SKM-1 treated with dmso at 0.1 percent for 144 hours (cell line): ENCODE measurements around the gene P3H2.

Experiments used
- DNase-seq: peaks from one replicate; lab custom pipeline; 2025; ENCODE audit not compliant: unreplicated experiment; lab: John Stamatoyannopoulos, UW

Gene P3H2

DNA sequence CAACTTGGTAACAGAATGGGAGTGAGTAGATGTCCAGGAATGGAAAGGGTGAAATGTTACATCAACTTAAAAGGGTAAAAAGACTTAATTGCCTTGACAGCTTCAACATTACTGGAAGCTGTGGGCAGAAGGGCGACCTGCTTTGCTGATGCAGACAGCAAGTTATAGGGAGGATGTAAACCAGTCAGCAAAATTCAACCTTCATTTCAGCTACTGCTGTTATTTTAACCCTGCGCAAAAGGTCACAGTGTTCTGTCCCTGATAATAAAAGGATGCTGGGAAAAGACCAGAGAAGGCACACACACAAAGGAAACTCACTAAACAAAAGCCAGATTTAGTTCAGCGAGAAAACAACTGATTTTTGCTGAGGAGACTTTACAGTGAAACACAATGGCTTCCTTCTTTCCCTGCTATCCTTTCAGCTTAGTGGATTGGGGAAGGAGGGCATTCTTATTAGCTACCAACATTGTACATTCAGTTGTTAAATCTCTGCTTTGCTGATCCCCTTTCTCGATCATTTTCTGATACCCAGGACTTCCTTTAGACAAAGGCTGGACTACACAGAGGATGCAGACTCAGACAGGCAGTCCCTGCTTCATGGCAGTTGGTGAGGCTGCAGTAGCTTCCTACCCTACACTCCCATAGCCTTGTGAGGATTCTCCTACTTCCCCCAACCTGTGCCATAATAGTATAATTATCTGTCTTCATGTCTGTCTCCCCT, 62.0 kb downstream of the P3H2 start:
- DNase-seq: no peak

GRCh38 chr3:190056742-190057141, 64.0 kb downstream of the P3H2 start:
- peak; percentile 39 for DNase-seq

DNA sequence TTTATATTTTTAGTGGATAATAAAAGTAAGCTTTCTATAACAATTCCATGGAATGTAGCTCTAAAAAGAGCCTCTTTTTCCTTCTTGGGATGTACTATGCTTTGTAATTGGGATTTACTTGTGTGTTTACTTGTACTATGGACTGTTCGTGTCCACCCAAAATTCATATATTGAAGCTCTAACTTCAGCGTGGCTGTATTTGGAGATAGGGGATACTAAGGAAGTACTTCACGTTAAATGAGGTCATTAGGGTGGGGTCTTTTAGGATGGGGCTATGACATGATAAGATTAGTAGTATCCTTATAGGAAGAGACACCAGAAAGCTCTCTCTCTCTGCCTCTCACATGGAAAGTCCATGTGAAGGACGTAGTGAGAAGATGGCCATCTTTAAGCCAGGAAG, 64.9 kb downstream of the P3H2 start:
- no peak for DNase-seq

DNA sequence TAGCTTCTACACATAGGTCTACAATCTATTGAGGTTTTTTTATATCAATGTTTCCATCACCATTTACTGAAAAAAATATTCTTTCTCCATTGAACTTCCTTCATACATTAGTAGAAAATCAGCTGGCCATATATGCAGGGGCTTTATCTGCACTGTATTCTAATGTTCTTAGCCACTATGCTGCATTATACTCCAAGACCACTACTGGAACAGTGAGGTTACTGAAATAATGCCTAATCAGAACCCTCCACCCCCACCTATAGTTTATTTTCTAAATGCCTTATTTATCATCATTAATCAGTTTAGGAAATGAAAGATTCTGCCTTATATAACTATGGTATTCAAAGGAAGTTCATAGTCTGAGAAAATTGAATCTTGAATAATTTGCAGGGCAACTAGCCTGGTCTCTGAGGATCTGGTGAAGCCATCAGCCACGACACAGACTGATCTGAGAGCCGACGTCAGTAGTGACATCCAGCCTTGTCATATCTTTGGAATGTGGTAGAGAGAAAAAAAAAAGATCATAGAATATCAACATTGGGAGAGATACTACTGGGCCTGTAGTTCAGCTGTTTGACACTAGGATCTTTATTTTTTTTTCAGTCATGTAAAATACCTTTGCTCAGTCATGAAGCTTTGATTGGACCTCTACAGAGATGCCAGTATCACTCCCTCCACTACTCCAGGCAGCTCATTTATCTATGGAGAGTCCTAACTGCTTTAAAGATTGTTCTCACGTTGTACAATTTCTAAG, 66.6 kb downstream of the P3H2 start:
- DNase-seq: no peak

DNA sequence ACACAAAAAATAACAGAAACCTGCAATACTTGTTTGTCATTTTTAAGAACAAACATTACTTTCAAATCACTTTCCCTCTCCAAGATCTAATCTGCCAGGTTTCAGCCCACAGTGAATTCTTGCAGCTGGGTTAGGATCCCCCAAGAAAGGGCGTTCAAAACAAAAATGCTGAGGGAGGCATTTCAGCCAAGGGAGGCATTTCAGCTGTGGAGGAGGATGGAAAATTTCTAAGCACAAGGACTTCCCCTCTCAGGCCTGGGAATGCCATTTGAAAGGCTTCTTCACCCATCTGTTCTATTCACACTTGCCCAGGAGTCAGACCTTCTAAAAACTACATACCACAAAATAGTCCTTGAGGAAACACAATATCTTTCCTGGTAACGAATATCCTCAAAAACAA, 69.1 kb downstream of the P3H2 start:
- no peak for DNase-seq

DNA sequence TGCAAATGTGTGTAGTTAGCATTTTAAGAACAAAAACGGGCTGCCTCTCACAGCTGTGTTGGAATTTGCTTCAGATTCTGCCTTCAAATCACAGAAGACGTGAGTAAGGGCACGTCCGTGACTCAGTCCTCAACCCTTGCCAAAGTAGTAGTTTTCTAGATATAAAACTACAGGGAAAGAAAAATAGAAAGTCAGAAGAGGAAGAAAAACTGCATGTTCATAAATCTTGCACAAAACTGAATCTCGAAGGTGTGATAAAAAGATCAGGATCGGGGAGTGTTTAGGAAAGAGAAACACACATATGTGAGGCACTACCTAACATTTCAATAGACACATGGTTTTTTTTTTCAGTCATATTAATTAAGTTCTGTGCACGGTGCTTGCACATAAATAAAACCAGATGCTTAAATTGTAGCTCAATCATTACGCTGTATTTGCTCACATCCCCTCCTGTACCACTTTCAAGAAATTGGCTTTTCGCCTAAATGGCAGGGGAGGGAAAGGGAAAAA, 71.7 kb downstream of the P3H2 start:
- no peak for DNase-seq

DNA sequence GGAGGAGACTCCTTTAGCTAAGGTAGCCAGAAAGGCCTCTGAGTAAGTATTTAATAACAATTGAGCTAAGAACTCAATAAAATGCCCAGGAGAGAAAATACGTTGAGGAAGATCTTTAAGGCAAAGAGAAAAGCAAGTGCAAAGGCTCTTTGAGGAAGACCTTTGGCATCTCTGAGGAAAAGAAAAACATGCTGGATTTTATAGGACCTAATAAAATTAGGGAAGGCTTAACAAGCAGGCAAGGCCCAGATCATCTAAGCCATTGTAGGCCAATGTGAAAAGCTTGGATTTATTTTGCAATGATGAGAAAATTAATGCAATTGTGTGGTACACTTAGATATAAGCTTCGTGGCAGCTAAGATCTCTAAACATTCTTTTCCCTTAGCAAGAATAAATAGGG, 75.7 kb downstream of the P3H2 start:
- no peak for DNase-seq

DNA sequence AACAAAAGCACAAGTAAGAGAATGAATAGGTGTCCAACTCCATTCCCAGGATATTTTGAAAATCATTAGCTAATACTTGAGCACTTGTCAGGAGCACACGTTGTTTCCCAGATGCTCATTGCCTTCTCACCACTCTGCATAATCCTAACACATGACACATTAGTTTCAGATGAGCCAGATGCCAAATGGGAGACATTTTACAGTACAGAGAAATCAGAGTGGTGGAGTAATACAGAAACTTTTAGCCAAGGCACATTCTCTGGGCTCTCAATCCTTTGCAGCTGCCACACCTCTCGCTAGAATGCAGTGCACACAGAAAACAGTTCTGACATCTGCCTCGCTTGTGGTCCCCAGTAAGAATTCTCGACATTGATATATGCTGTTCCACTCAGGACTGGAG, 76.6 kb downstream of the P3H2 start:
- DNase-seq: no peak

- no peak for DNase-seq
These were observed 77.0 kb downstream of the P3H2 start for GRCh38 chr3:190043741-190044140.

- no peak for DNase-seq
These were observed 78.1 kb downstream of the P3H2 start for GRCh38 chr3:190042558-190042957.

GRCh38 chr3:190041333-190042041, 79.2 kb downstream of the P3H2 start:
- DNase-seq: no peak

DNA sequence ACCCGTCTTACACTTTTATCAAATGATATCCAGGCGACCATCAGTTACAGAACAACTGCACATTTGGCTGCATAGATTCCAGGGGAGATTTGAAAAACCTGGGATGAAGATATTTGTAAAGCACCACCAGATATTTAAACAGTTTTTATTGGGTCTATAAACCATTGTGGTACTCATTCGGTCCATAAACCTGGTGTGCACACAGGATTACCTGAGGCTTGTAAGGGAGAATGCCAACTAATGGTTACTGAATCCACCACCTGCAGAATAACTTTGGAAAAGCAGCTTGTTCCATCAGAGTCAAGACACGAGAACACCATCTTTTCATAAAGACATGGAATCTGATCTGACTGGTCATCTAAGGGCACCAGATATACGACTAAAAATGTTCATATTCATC, 80.6 kb downstream of the P3H2 start:
- DNase-seq: no peak

GRCh38 chr3:190038050-190038933, 82.4 kb downstream of the P3H2 start:
- DNase-seq: peak; percentile 52

GRCh38 chr3:190036631-190037030, 84.1 kb downstream of the P3H2 start:
- DNase-seq: no peak

- no peak for DNase-seq
These were observed 86.3 kb downstream of the P3H2 start for GRCh38 chr3:190034446-190034845.

DNA sequence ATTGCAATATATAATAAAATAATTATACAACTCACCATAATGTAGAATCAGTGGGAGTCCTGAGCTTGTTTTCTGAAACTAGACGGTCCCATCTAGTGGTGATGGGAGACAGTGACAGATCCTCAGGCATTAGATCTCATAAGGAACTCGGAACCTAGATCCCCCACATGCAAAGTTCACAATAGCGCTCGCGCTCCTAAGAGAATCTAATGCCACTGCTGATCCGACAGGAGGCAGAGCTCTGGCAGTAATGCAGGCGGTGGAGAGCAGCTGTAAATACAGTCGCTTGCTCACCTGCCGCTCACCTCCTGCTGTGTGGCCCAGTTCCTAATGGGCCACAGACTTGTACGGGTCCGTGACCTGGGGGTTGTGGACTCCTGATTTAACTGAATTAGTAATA, 87.8 kb downstream of the P3H2 start:
- no peak for DNase-seq

- DNase-seq: no peak
These were observed 88.6 kb downstream of the P3H2 start for GRCh38 chr3:190031887-190032752.

DNA sequence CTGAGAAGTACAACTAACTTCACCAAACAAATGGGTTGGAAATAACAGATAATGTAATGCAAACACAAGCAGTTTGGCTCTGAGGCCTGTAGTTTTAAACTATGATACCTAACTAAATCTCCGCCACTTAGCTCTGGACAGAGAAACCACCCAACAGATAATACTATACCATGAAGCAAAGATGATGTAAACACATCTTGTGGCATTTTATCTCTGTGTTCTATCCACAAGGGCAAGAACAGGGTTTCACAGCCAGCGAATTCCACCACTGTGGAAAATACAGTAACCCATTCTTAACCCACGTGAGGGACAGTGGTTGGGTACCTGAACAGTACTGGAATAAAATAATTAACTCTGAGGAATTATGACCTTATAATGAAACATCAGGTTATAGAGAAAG, 93.6 kb downstream of the P3H2 start:
- no peak for DNase-seq

- no peak for DNase-seq
These were observed 94.5 kb downstream of the P3H2 start for GRCh38 chr3:190026154-190026553.

DNA sequence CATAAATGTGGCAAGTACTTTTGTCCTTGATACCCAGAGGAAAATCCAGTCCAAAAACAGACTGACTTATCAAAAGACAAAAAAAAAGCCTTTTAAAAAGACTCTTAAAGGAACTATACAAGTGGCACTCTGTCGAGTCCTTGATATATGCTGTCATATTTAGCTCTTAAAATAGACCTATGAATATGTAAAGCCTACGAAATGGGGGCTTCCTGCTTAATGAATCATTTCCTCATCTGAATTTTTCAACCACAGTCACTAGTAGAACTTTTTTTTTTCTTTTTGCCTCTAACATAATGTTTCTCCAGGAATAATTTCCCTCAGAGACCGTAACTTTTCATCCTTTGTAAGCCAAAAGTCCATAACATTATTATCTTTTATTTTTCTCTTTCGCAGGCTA, 95.8 kb downstream of the P3H2 start:
- no peak for DNase-seq
